Naive thymus-derived CD4-positive, alpha-beta T cell (primary cell): Measurements from ENCODE around the gene AGAP6. TPM values are rescaled to one million over a fixed set of nuclear protein-coding genes. Genes with fewer than 3 reads are reported as not detected.
"Not testable (repeated sequence)": the region's sequence is repeated elsewhere in the genome, so short reads cannot be mapped to it uniquely, and the experiment has no call there.

ENCODE experiments used
- ATAC-seq: fragments of 150-1000 bp; cut with Tn5 transposase; 2 replicates; pipeline ENCODE4 v1.10.0; 2021; ENCODE audit warnings: mild to moderate bottlenecking, moderate library complexity
- CTCF ChIA-PET: fragments of 350-600 bp; sonication (Branson Sonifier 250); formaldehyde crosslinking; loops from one replicate; lab custom pipeline; 2021; ENCODE audit warnings: antibody characterized with exemption; lab: Charles Lee
- POLR2A ChIA-PET: fragments of 350-600 bp; sonication (Branson Sonifier 250); formaldehyde crosslinking; loops from one replicate; lab custom pipeline; 2021; ENCODE audit warnings: antibody characterized with exemption, inconsistent platforms; lab: Charles Lee
- DNase-seq, 9 donors: peaks; one replicate each; pipeline versions ENCODE4 v3.0.0 to v3.0.0-alpha.2; 2020 to 2022; ENCODE audit warnings: mixed read lengths in 1 of 9
- H3K27ac ChIP-seq: one replicate; pipeline ENCODE4 v1.7.0; 2013; ENCODE audit warnings: mild to moderate bottlenecking, low read depth, low read length, moderate library complexity
- H3K27me3 ChIP-seq, 2 donors: one replicate each; pipeline ENCODE4 v1.7.0; 2013; ENCODE audit warnings: low read length in 2 of 2, mild to moderate bottlenecking in 2 of 2, moderate library complexity in 2 of 2; ENCODE audit not compliant: control insufficient read depth in 2 of 2, insufficient read depth in 2 of 2
- H3K36me3 ChIP-seq, 3 experiments: 1 replicate in 2 of 3; 2 replicates in 1 of 3; pipeline ENCODE4 v1.7.0; 2013; ENCODE audit warnings: low read length in 3 of 3, mild to moderate bottlenecking in 3 of 3, moderate library complexity in 1 of 3; ENCODE audit not compliant: insufficient read depth in 3 of 3, control insufficient read depth in 2 of 3
- H3K4me1 ChIP-seq, 2 donors: one replicate each; pipeline ENCODE4 v1.7.0; 2013; ENCODE audit warnings: low read length in 2 of 2, mild to moderate bottlenecking in 2 of 2, moderate library complexity in 1 of 2; ENCODE audit not compliant: control insufficient read depth in 2 of 2, insufficient read depth in 2 of 2
- H3K4me3 ChIP-seq: 2 replicates; pipeline ENCODE4 v1.7.0; 2013; ENCODE audit warnings: mild to moderate bottlenecking, low read length
- H3K9me3 ChIP-seq, 3 experiments: 1 replicate in 2 of 3; 2 replicates in 1 of 3; pipeline ENCODE4 v1.7.0; 2013; ENCODE audit warnings: low read length in 3 of 3; ENCODE audit not compliant: control insufficient read depth in 2 of 3
- H3K27ac Mint-ChIP-seq, 9 donors: one replicate each; pipeline ENCODE4 v1.8.0; 2020 to 2022; ENCODE audit warnings: mixed read lengths in 9 of 9, mild to moderate bottlenecking in 8 of 9, moderate library complexity in 5 of 9, inconsistent platforms in 2 of 9
- H3K27me3 Mint-ChIP-seq, 5 donors: one replicate each; pipeline ENCODE4 v1.8.0; 2021 to 2022; ENCODE audit warnings: mixed read lengths in 5 of 5, mild to moderate bottlenecking in 1 of 5
- H3K36me3 Mint-ChIP-seq, 5 donors: one replicate each; pipeline ENCODE4 v1.8.0; 2020 to 2022; ENCODE audit warnings: mixed read lengths in 5 of 5, mild to moderate bottlenecking in 3 of 5, inconsistent platforms in 1 of 5
- H3K4me1 Mint-ChIP-seq, 7 donors: one replicate each; pipeline ENCODE4 v1.8.0; 2020 to 2022; ENCODE audit warnings: mixed read lengths in 7 of 7, mild to moderate bottlenecking in 3 of 7, inconsistent platforms in 1 of 7
- H3K4me3 Mint-ChIP-seq, 10 donors: one replicate each; pipeline ENCODE4 v1.8.0; 2020 to 2022; ENCODE audit warnings: mild to moderate bottlenecking in 10 of 10, mixed read lengths in 10 of 10, moderate library complexity in 6 of 10, inconsistent platforms in 2 of 10
- H3K9me3 Mint-ChIP-seq, 11 donors: one replicate each; pipeline ENCODE4 v1.8.0; 2020 to 2022; ENCODE audit warnings: mixed read lengths in 11 of 11, mild to moderate bottlenecking in 4 of 11, inconsistent platforms in 1 of 11, moderate library complexity in 1 of 11
- intact Hi-C, 2 donors: fragments of 100-400 bp; cut with micrococcal nuclease; formaldehyde crosslinking; loops; one replicate each; pipeline ENCODE4 v1.15.1; 2023
- polyA plus RNA-seq, 2 donors: library from polyadenylated mRNA; unstranded; fragments of 300-500 nt; fragmentation: Illumina TruSeq; gene quantifications; one replicate each; pipeline ENCODE4 v1.2.3, GENCODE V29; 2021
- total RNA-seq, 6 experiments: library from RNA in 5 of 6; stranded (reverse) in 5 of 6; gene quantifications; 1 replicate in 5 of 6; 2 replicates in 1 of 6; pipeline ENCODE4 v1.2.3 and lab custom pipeline; 2021 to 2026

Gene AGAP6
- total and polyA plus RNA-seq, 7 experiments from 2014 or later: 1.7 to 25.3 (median 19.5) TPM

- intact Hi-C loops, CTCF ChIA-PET: not testable (repeated sequence)
Measured at GRCh38 chr10:50056654-50057053, 68.4 kb downstream of the AGAP6 start.

GRCh38 chr10:50058727-50059126 is 70.5 kb downstream of the AGAP6 start:
- POLR2A ChIA-PET, ATAC-seq, H3K27ac Mint-ChIP-seq: not testable (repeated sequence)

More at GRCh38 chr10:50056654-50057053, 68.4 kb downstream of the AGAP6 start:
- H3K4me1 Mint-ChIP-seq, H3K9me3 Mint-ChIP-seq, H3K36me3 ChIP-seq, H3K4me3 ChIP-seq, H3K27ac Mint-ChIP-seq, H3K36me3 Mint-ChIP-seq, H3K4me3 Mint-ChIP-seq, H3K4me1 ChIP-seq, H3K9me3 ChIP-seq, H3K27ac ChIP-seq, H3K27me3 Mint-ChIP-seq, POLR2A ChIA-PET, H3K27me3 ChIP-seq, DNase-seq, ATAC-seq: not testable (repeated sequence)

GRCh38 chr10:50059946-50060345 is 71.7 kb downstream of the AGAP6 start:
- POLR2A ChIA-PET, H3K4me3 ChIP-seq, CTCF ChIA-PET, H3K36me3 Mint-ChIP-seq, H3K27me3 ChIP-seq, H3K27ac Mint-ChIP-seq, H3K9me3 ChIP-seq, H3K36me3 ChIP-seq, DNase-seq, H3K4me1 Mint-ChIP-seq, H3K4me3 Mint-ChIP-seq, H3K4me1 ChIP-seq, H3K9me3 Mint-ChIP-seq, ATAC-seq, H3K27ac ChIP-seq: not testable (repeated sequence)
- intact Hi-C loops: loop anchor here in 1 of 2 donors (10.0 kb wide), 1 partner anchor 565 kb away; the partner anchor contains the start of gene SGMS1
- H3K27me3 Mint-ChIP-seq: peaks cover 0 to 15% (median 0%) of the 10 kb centered on the region in 5 donors

More at GRCh38 chr10:50058727-50059126, 70.5 kb downstream of the AGAP6 start:
- H3K4me1 ChIP-seq, H3K36me3 ChIP-seq, H3K4me1 Mint-ChIP-seq, H3K36me3 Mint-ChIP-seq, intact Hi-C loops, H3K4me3 Mint-ChIP-seq, H3K9me3 Mint-ChIP-seq, DNase-seq, H3K27me3 ChIP-seq, H3K4me3 ChIP-seq, H3K9me3 ChIP-seq, H3K27ac ChIP-seq, CTCF ChIA-PET: not testable (repeated sequence)
- H3K27me3 Mint-ChIP-seq: peaks cover 0 to 15% (median 0%) of the 10 kb centered on the region in 5 donors

Other genes with a start within 250 kb of the AGAP6 start
- not detected for gene OGDHL, start 226.1 kb upstream of the AGAP6 start, total RNA-seq
- not detected for gene OGDHL, start 226.1 kb upstream of the AGAP6 start, polyA plus RNA-seq
- gene PARG, start 46.4 kb upstream of the AGAP6 start, total RNA-seq: 10 to 100 TPM; 32.6 to 48.2 (median 34.5) TPM
- 10 to 100 TPM; 11.4 to 20.9 TPM for gene PARG, start 46.4 kb upstream of the AGAP6 start, polyA plus RNA-seq
- gene TIMM23B, start 46.4 kb upstream of the AGAP6 start, total RNA-seq: 10 to 100 TPM; 18.2 to 34.0 (median 29.2) TPM
- 10 to 100 TPM; 11.8 to 12.7 TPM for gene TIMM23B, start 46.4 kb upstream of the AGAP6 start, polyA plus RNA-seq
- gene WASHC2A, start 79.5 kb downstream of the AGAP6 start, total RNA-seq: 10 to 100 TPM; 50.0 to 74.5 (median 55.5) TPM
- gene WASHC2A, start 79.5 kb downstream of the AGAP6 start, polyA plus RNA-seq: 10 to 100 TPM; 21.0 to 45.0 TPM